ENCODE data around the gene PHF8. TPM values are rescaled to one million over a fixed set of nuclear protein-coding genes. Genes with fewer than 3 reads are reported as not detected.

Gene PHF8
- polyA plus RNA-seq, 3 donors: 10.5 to 20.3 (median 11.9) TPM

- H3K4me3 Mint-ChIP-seq: no peak overlapping the region
- intact Hi-C loops (cut with micrococcal nuclease): no loop called here
- no peak overlapping the region for H3K27ac Mint-ChIP-seq
- H3K27me3 Mint-ChIP-seq (ENCODE audit: low read depth in 3 of 3): peaks cover 0 to 2% (median 0%) of the 10 kb centered on the region in 3 donors
- no peak for TF ChIP-seq CTCF (IDR thresholded peaks at IDR 0.05)
- no peak overlapping the region for H3K4me2 ChIP-seq (replicated peaks; ENCODE audit: extremely low read depth, low read length, poor library complexity, severe bottlenecking)
- H2AFZ ChIP-seq (ENCODE audit: insufficient read depth, low read depth, low read length, poor library complexity, severe bottlenecking): no peak overlapping the region
- no peaks in the 10 kb centered on the region for H3K79me2 ChIP-seq (ENCODE audit: insufficient read depth, low read length)
- no CpG with 5 or more reads among the region's 3 CpGs for whole genome bisulfite sequencing (ENCODE audit: insufficient coverage)
- H3K27ac ChIP-seq (ENCODE audit: low read depth in 1 of 2, low read length in 2 of 2): no peak overlapping the region
- no peaks in the 10 kb centered on the region for H4K20me1 ChIP-seq (ENCODE audit: insufficient read depth, low read length)
- H3K9ac ChIP-seq (ENCODE audit: insufficient read depth, low read length, poor library complexity, severe bottlenecking): no peak overlapping the region
- no peak for DNase-seq
- H3K36me3 Mint-ChIP-seq: peaks cover 59 to 76% of the 10 kb centered on the region in 2 donors
- H3K9me3 ChIP-seq (replicated peaks in 1 of 2; ENCODE audit: control insufficient read depth in 1 of 2, insufficient read depth in 1 of 2, low read length in 2 of 2): peaks cover 0 to 13% of the 10 kb centered on the region in 2 donors
- H3K4me1 Mint-ChIP-seq: no peaks in the 10 kb centered on the region
- H3K9me3 Mint-ChIP-seq: peaks cover 0 to 20% (median 7%) of the 10 kb centered on the region in 7 donors
- no peaks in the 10 kb centered on the region for H3K4me1 ChIP-seq (ENCODE audit: control insufficient read depth in 1 of 2, insufficient read depth in 2 of 2, low read length in 2 of 2)
- no peak overlapping the region for H3K4me3 ChIP-seq (replicated peaks in 1 of 3; ENCODE audit: low read depth in 2 of 3, low read length in 3 of 3)
- peaks cover 20 to 40% of the 10 kb centered on the region in 2 donors for H3K36me3 ChIP-seq (replicated peaks in 1 of 2; ENCODE audit: control insufficient read depth in 1 of 2, insufficient read depth in 2 of 2, low read length in 2 of 2)
- H3K27me3 ChIP-seq (ENCODE audit: control insufficient read depth in 2 of 2, insufficient read depth in 2 of 2, low read length in 2 of 2): no peaks in the 10 kb centered on the region
These were observed 74.7 kb downstream of the PHF8 start for GRCh38 chrX:53969540-53969939.

- no peak for TF ChIP-seq CTCF (IDR thresholded peaks at IDR 0.05)
- H3K9me3 ChIP-seq (replicated peaks in 1 of 2; ENCODE audit: control insufficient read depth in 1 of 2, insufficient read depth in 1 of 2, low read length in 2 of 2): no peaks in the 10 kb centered on the region
- DNase-seq: no peak
- peaks cover 0 to 7% (median 0%) of the 10 kb centered on the region in 3 donors for H3K27me3 Mint-ChIP-seq (ENCODE audit: low read depth in 3 of 3)
- H3K27ac ChIP-seq (ENCODE audit: low read depth in 1 of 2, low read length in 2 of 2): no peak overlapping the region
- H3K4me3 Mint-ChIP-seq: no peak overlapping the region
- peaks cover 14 to 61% of the 10 kb centered on the region in 2 donors for H3K36me3 ChIP-seq (replicated peaks in 1 of 2; ENCODE audit: control insufficient read depth in 1 of 2, insufficient read depth in 2 of 2, low read length in 2 of 2)
- intact Hi-C loops (cut with micrococcal nuclease): no loop called here
- H3K4me2 ChIP-seq (replicated peaks; ENCODE audit: extremely low read depth, low read length, poor library complexity, severe bottlenecking): no peak overlapping the region
- no peaks in the 10 kb centered on the region for H3K79me2 ChIP-seq (ENCODE audit: insufficient read depth, low read length)
- no peaks in the 10 kb centered on the region for H3K4me1 Mint-ChIP-seq
- H3K27me3 ChIP-seq (ENCODE audit: control insufficient read depth in 2 of 2, insufficient read depth in 2 of 2, low read length in 2 of 2): no peaks in the 10 kb centered on the region
- no peak overlapping the region for H3K4me3 ChIP-seq (replicated peaks in 1 of 3; ENCODE audit: low read depth in 2 of 3, low read length in 3 of 3)
- H3K9me3 Mint-ChIP-seq: peaks cover 0 to 3% (median 0%) of the 10 kb centered on the region in 7 donors
- H4K20me1 ChIP-seq (ENCODE audit: insufficient read depth, low read length): no peaks in the 10 kb centered on the region
- no peak overlapping the region for H3K9ac ChIP-seq (ENCODE audit: insufficient read depth, low read length, poor library complexity, severe bottlenecking)
- peaks cover 41 to 47% of the 10 kb centered on the region in 2 donors for H3K36me3 Mint-ChIP-seq
- 100% methylated on average over 1 of the region's 3 CpGs for WGBS (ENCODE audit: insufficient coverage)
- H3K27ac Mint-ChIP-seq: no peak overlapping the region
- H3K4me1 ChIP-seq (ENCODE audit: control insufficient read depth in 1 of 2, insufficient read depth in 2 of 2, low read length in 2 of 2): no peaks in the 10 kb centered on the region
- H2AFZ ChIP-seq (ENCODE audit: insufficient read depth, low read depth, low read length, poor library complexity, severe bottlenecking): no peak overlapping the region
These were observed 94.0 kb downstream of the PHF8 start for GRCh38 chrX:53950130-53950733.

Data from CD14-positive monocyte (primary cell).